HepG2 (cell line): ENCODE data around the gene FNDC3B. TPM values are rescaled to one million over a fixed set of nuclear protein-coding genes. Genes with fewer than 3 reads are reported as not detected.

Experiments used
- ATAC-seq: fragments of 200-7000 bp; cut with Tn5 transposase; 3 replicates; pipeline ENCODE4 v1.9.1; 2020; ENCODE audit warnings: mild to moderate bottlenecking, moderate library complexity
- BruUV-seq: library from RNA; stranded (reverse); fragments of 400-500 nt; replicated peaks from 2 replicates; lab custom pipeline; 2021; lab: Mats Ljungman, UMichigan
- CTCF ChIA-PET: fragments of 300-600 bp; formaldehyde crosslinking; extraction: SDS; loops from one replicate; lab custom pipeline; 2021; ENCODE audit warnings: low total read pairs, inconsistent platforms, low intra/inter-chr PET ratio; lab: Yijun Ruan, JAX
- POLR2A ChIA-PET: fragments of 350-600 bp; sonication (Branson Sonifier 250); formaldehyde crosslinking; loops from one replicate; lab custom pipeline; 2020; ENCODE audit warnings: antibody characterized with exemption, inconsistent platforms; lab: Yijun Ruan, JAX
- DNase-seq: peaks from one replicate; pipeline ENCODE4 v3.0.0-alpha.2; 2015; ENCODE audit warnings: low spot score
- FAIRE-seq: peaks from 3 replicates; lab custom pipeline; 2011; peaks lifted over from hg19 to GRCh38; lab: Jason Lieb, UNC
- H2AFZ ChIP-seq: one replicate; pipeline ENCODE4 v1.6.1; 2011; ENCODE audit warnings: low read length, inconsistent platforms
- H3K27ac ChIP-seq: fragments of 300-600 bp; 3 replicates; pipeline ENCODE4 v1.8.0; 2011; ENCODE audit warnings: mixed run types, mild to moderate bottlenecking, mixed read lengths, low read length, inconsistent platforms; ENCODE audit not compliant: insufficient read depth; ENCODE audit errors: extremely low read length
- H3K27me3 ChIP-seq, 2 experiments: fragments of 200-600 bp in 1 of 2; 2 replicates in 1 of 2; 3 replicates in 1 of 2; pipeline versions ENCODE4 v1.6.0 to v1.8.0; 2011; ENCODE audit warnings: low read length in 2 of 2, mild to moderate bottlenecking in 2 of 2, moderate library complexity in 2 of 2, inconsistent platforms in 1 of 2; ENCODE audit not compliant: insufficient read depth in 2 of 2, control insufficient read depth in 1 of 2
- H3K36me3 ChIP-seq, 2 experiments: fragments of 200-600 bp in 1 of 2; replicated peaks in 1 of 2; 2 replicates in 1 of 2; 3 replicates in 1 of 2; pipeline versions ENCODE4 v1.5.1 to v1.8.0; 2011; ENCODE audit warnings: low read length in 2 of 2, inconsistent platforms in 1 of 2; ENCODE audit not compliant: insufficient read depth in 2 of 2, control insufficient read depth in 1 of 2
- H3K4me1 ChIP-seq: 2 replicates; pipeline ENCODE4 v1.5.1; 2012; ENCODE audit warnings: low read length, inconsistent platforms; ENCODE audit not compliant: insufficient read depth
- H3K4me2 ChIP-seq: 2 replicates; pipeline ENCODE4 v1.6.0; 2011; ENCODE audit warnings: low read depth, low read length, inconsistent platforms
- H3K4me3 ChIP-seq, 3 experiments: fragments of 200-600 bp in 1 of 3; sonication (generic), shearing (Covaris generic) in 1 of 3; replicated peaks in 1 of 3; 2 replicates each; pipeline ENCODE4 v1.5.1; 2011 to 2016; ENCODE audit warnings: low read length in 3 of 3, inconsistent platforms in 2 of 3, low read depth in 2 of 3, mild to moderate bottlenecking in 2 of 3, control low read depth in 1 of 3, mixed read lengths in 1 of 3; ENCODE audit not compliant: insufficient read depth in 1 of 3
- H3K79me2 ChIP-seq: one replicate; pipeline ENCODE4 v1.6.1; 2011; ENCODE audit warnings: low read length, inconsistent platforms; ENCODE audit not compliant: insufficient read depth
- H3K9ac ChIP-seq: 2 replicates; pipeline ENCODE4 v1.6.0; 2011; ENCODE audit warnings: mild to moderate bottlenecking, low read depth, low read length, inconsistent platforms; ENCODE audit not compliant: insufficient read depth
- H3K9me3 ChIP-seq: 2 replicates; pipeline ENCODE4 v1.5.1; 2012; ENCODE audit warnings: mild to moderate bottlenecking, low read length
- H4K20me1 ChIP-seq: 2 replicates; pipeline ENCODE4 v1.6.0; 2011; ENCODE audit warnings: inconsistent platforms, mild to moderate bottlenecking, low read length, moderate library complexity; ENCODE audit not compliant: insufficient read depth
- CENPT ChIP-seq: sonication (generic); formaldehyde crosslinking; IDR thresholded peaks from 2 replicates; pipeline ENCODE4 v1.8.0; 2022; ENCODE audit warnings: low read depth, mild to moderate bottlenecking, moderate library complexity, missing genetic modification reagents
- IRF2 ChIP-seq: IDR thresholded peaks from 2 replicates; pipeline ENCODE4 v1.6.1; 2018; ENCODE audit warnings: missing genetic modification reagents, missing compliant biosample characterization
- MEIS1 ChIP-seq: sonication (generic); formaldehyde crosslinking; IDR thresholded peaks from 2 replicates; pipeline ENCODE4 v1.9.0; 2021; ENCODE audit warnings: mild to moderate bottlenecking, missing genetic modification reagents, moderate library complexity, borderline replicate concordance
- MTERF4 ChIP-seq: sonication (generic); formaldehyde crosslinking; IDR thresholded peaks from 2 replicates; pipeline ENCODE4 v1.8.0; 2023; ENCODE audit warnings: mild to moderate bottlenecking, missing genetic modification reagents
- MXD4 ChIP-seq: IDR thresholded peaks from 2 replicates; pipeline ENCODE4 v1.6.1; 2016; ENCODE audit warnings: mild to moderate bottlenecking, missing biosample characterization, missing genetic modification reagents
- PHF21A ChIP-seq: sonication (generic); formaldehyde crosslinking; IDR thresholded peaks from 2 replicates; pipeline ENCODE4 v1.5.0; 2020; ENCODE audit warnings: mild to moderate bottlenecking, missing genetic modification reagents
- RBM22 ChIP-seq: fragments of 200-400 bp; formaldehyde crosslinking; optimal IDR thresholded peaks from 2 replicates; pipeline ENCODE3; 2017; ENCODE audit warnings: mild to moderate bottlenecking, low read length, moderate library complexity
- U2AF1 ChIP-seq: fragments of 200-400 bp; formaldehyde crosslinking; optimal IDR thresholded peaks from 2 replicates; pipeline ENCODE3; 2017; ENCODE audit warnings: mild to moderate bottlenecking, low read depth, low read length
- ZBTB40 ChIP-seq, 2 experiments: fragments of 450-650 bp in 1 of 2; sonication (generic) in 1 of 2; formaldehyde crosslinking in 1 of 2; IDR thresholded peaks; 2 replicates each; pipeline versions ENCODE4 v1.6.1 to v1.8.0; 2016 to 2022; ENCODE audit warnings: antibody characterized with exemption in 1 of 2, mild to moderate bottlenecking in 1 of 2, missing genetic modification reagents in 1 of 2
- ZFP91 ChIP-seq: sonication (generic); formaldehyde crosslinking; IDR thresholded peaks from 2 replicates; pipeline ENCODE4 v1.9.0; 2022; ENCODE audit warnings: missing genetic modification reagents, mild to moderate bottlenecking, borderline replicate concordance
- ZMAT5 ChIP-seq: sonication (generic); formaldehyde crosslinking; IDR thresholded peaks from 2 replicates; pipeline ENCODE4 v1.5.0; 2020; ENCODE audit warnings: mild to moderate bottlenecking, low read depth, missing genetic modification reagents, borderline replicate concordance
- ZNF674 ChIP-seq: sonication (generic); formaldehyde crosslinking; IDR thresholded peaks from 2 replicates; pipeline ENCODE4 v1.5.0; 2020; ENCODE audit warnings: low read depth, mild to moderate bottlenecking, missing genetic modification reagents
- WGBS: methylation state at CpG from one replicate; pipeline ENCODE4 v1.1.6; 2017; ENCODE audit warnings: low lambda C conversion rate; 5-methylcytosine and 5-hydroxymethylcytosine counted together
- in situ Hi-C: cut with HindIII; loops from 2 replicates; pipeline ENCODE4 v1.10.0; 2017; ENCODE audit warnings: low pct_unique_long_range_greater_than_20kb; ENCODE audit not compliant: extremely low pct_ligation_motif_present
- intact Hi-C: fragments of 100-400 bp; cut with micrococcal nuclease; formaldehyde crosslinking; loops from one replicate; pipeline ENCODE4 v1.10.0; 2022; ENCODE audit not compliant: unreplicated experiment
- polyA plus RNA-seq, 8 experiments: library from polyadenylated mRNA; depleted of rRNA in 3 of 8; stranded (reverse) in 7 of 8; unstranded in 1 of 8; fragments of >200 nt; fragmentation: Illumina TruSeq in 4 of 8; extraction: Trizol in 4 of 8; gene quantifications; 2 replicates each; pipeline versions ENCODE4 v1.2.1 to v1.2.3, GENCODE V29; 2011 to 2016; ENCODE audit warnings: low read depth in 4 of 8, missing spikeins in 1 of 8, mixed read lengths in 1 of 8; ENCODE audit not compliant: insufficient read depth in 1 of 8
- total RNA-seq, 5 experiments: library from RNA; depleted of rRNA; stranded (reverse); fragments of >200 nt; fragmentation: Illumina TruSeq; extraction: Trizol; gene quantifications; 2 replicates each; pipeline ENCODE4 v1.2.3, GENCODE V29; 2016; ENCODE audit warnings: low read depth in 1 of 5

FNDC3B gene
- total and polyA plus RNA-seq, 2 of the 13 experiments (the other 11 are each of a cell fraction or from before 2014, with no cell fraction given): 74.8 to 103 TPM

- intact Hi-C loops: no loop called here
- no peak for FAIRE-seq
- Histone ChIP-seq H3K27me3 (no peaks in the 10 kb centered on the region), H3K9me3 (no peaks in the 10 kb centered on the region), H2AFZ (no peak overlapping the region), H3K4me1 (peaks cover 100% of the 10 kb centered on the region), H3K9ac (no peak overlapping the region), H3K4me2 (no peak overlapping the region), H3K27ac (no peak overlapping the region), H3K79me2 (peaks cover 99% of the 10 kb centered on the region), H3K36me3 (peaks cover 12 to 42% of the 10 kb centered on the region in 2 experiments), H3K4me3 (no peak overlapping the region), H4K20me1 (peaks cover 100% of the 10 kb centered on the region)
- ATAC-seq: peak; percentile 9; the same call in 1 of the 3 replicates
- in situ Hi-C loops: no loop called here
- 77% methylated on average over 3 of the region's 3 CpGs for WGBS
- BruUV-seq: no TSS peak
- ChIA-PET POLR2A (no interaction called here), CTCF (no interaction called here)
- no peak for DNase-seq
- no peak for TF ChIP-seq MXD4 (CRISPR knock-in tag)
- TF ChIP-seq MTERF4 (CRISPR knock-in tag): no peak
- no peak for TF ChIP-seq ZMAT5 (CRISPR knock-in tag)
- no peak for TF ChIP-seq MEIS1 (CRISPR knock-in tag)
- no peak for TF ChIP-seq U2AF1
- TF ChIP-seq CENPT (CRISPR knock-in tag): no peak
- TF ChIP-seq IRF2 (CRISPR knock-in tag): no peak
- TF ChIP-seq ZFP91 (CRISPR knock-in tag): no peak
- TF ChIP-seq PHF21A: no peak
- no peak for TF ChIP-seq ZNF674 (CRISPR knock-in tag)
- TF ChIP-seq RBM22: peak; percentile 94
- TF ChIP-seq ZBTB40 (IDR thresholded peaks at IDR 0.05): no peak
- TF ChIP-seq ZBTB40 (CRISPR knock-in tag; IDR thresholded peaks at IDR 0.05): no peak
Measured at GRCh38 chr3:172216911-172217310, 177.5 kb downstream of the FNDC3B start.
